Measurements from ENCODE around the gene CXCL1.

The CXCL1 gene

DNA sequence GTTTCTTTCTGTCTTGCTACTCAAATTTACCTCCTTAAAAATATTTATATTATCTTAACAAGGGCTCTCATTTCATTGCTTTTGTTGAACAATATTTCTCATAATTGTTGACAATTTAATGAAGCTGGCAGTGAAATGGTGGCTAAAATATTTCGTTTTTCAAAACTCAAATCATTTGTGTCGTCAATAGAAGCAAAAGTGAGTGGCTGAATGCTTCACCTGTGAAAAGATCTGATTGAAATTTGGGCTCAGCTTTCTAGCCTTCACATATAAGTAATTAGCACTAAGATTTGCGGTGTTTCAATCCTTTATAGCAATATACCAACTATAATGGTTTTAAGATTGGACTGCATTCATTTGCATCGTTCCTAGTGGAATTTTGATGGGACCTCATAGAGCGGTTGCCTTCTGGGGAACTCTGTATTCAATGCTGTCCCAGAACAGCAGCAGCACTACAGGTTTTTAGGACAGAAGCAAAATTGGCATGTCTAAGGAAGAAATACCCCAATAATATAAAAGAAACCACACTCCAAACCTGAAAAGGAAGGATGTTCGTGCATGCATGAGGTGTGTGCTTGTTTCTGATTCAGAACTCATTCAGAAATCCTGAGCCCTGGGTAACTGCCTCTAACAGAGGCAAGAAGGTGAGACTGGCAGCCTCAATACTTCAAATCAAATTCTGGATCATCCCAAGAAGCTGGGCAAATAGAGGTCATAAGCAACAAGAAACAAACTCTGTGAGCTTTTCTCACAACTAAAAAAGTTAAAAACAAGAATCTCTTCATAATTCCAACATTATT lies 2.5 kb downstream of the CXCL1 start:
- TF ChIP-seq CTCF (IDR thresholded peaks at IDR 0.05; ENCODE audit: insufficient read depth, low read length, poor library complexity, severe bottlenecking) = no peak
- DNase-seq (ENCODE audit: extremely low read depth, insufficient read length) = no peak
- Histone ChIP-seq H3K36me3 (ENCODE audit: control insufficient read depth, insufficient read depth, low read length) (no peaks in the 10 kb centered on the region), H3K4me3 (replicated peaks; ENCODE audit: low read depth, low read length) (no peak overlapping the region), H3K27me3 (replicated peaks; ENCODE audit: control insufficient read depth, insufficient read depth, low read length) (no peaks in the 10 kb centered on the region)

GRCh38 chr4:73872316-73873108 lies 3.3 kb downstream of the CXCL1 start:
- no peak for DNase-seq (ENCODE audit: extremely low read depth, insufficient read length)
- no peaks in the 10 kb centered on the region for H3K36me3 ChIP-seq (ENCODE audit: control insufficient read depth, insufficient read depth, low read length)
- TF ChIP-seq CTCF (IDR thresholded peaks at IDR 0.05; ENCODE audit: insufficient read depth, low read length, poor library complexity, severe bottlenecking) = no peak
- no peaks in the 10 kb centered on the region for H3K27me3 ChIP-seq (replicated peaks; ENCODE audit: control insufficient read depth, insufficient read depth, low read length)
- no peak overlapping the region for H3K4me3 ChIP-seq (replicated peaks; ENCODE audit: low read depth, low read length)

DNA sequence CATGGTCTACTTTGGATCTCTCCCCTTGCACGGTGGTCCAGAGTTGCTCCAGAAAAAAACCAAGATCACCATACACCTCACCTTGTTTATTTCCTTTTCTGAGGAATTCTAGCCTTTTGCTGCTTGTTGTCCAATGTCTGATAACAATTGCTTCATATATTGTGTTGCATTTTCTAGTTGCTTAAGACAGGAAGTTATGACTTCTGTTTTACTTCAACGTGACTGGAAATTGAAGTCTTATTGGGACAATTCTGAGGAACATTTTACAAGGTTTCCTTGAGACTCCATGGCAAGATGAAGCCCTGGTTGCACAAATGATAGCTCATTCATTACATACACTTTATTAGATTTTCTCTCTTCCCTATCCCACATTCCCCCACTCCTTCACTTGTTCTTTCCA lies 5.2 kb downstream of the CXCL1 start:
- H3K36me3 ChIP-seq (ENCODE audit: control insufficient read depth, insufficient read depth, low read length) = no peaks in the 10 kb centered on the region
- no peak for DNase-seq (ENCODE audit: extremely low read depth, insufficient read length)
- no peak for TF ChIP-seq CTCF (IDR thresholded peaks at IDR 0.05; ENCODE audit: insufficient read depth, low read length, poor library complexity, severe bottlenecking)
- no peaks in the 10 kb centered on the region for H3K27me3 ChIP-seq (replicated peaks; ENCODE audit: control insufficient read depth, insufficient read depth, low read length)
- H3K4me3 ChIP-seq (replicated peaks; ENCODE audit: low read depth, low read length) = no peak overlapping the region

GRCh38 chr4:73875401-73875800 lies 6.2 kb downstream of the CXCL1 start:
- no peaks in the 10 kb centered on the region for H3K27me3 ChIP-seq (replicated peaks; ENCODE audit: control insufficient read depth, insufficient read depth, low read length)
- no peak overlapping the region for H3K4me3 ChIP-seq (replicated peaks; ENCODE audit: low read depth, low read length)
- DNase-seq (ENCODE audit: extremely low read depth, insufficient read length) = no peak
- no peak for TF ChIP-seq CTCF (IDR thresholded peaks at IDR 0.05; ENCODE audit: insufficient read depth, low read length, poor library complexity, severe bottlenecking)
- H3K36me3 ChIP-seq (ENCODE audit: control insufficient read depth, insufficient read depth, low read length) = no peaks in the 10 kb centered on the region

- H3K4me3 ChIP-seq (replicated peaks; ENCODE audit: low read depth, low read length) = no peak overlapping the region
- no peak for DNase-seq (ENCODE audit: extremely low read depth, insufficient read length)
- no peaks in the 10 kb centered on the region for H3K27me3 ChIP-seq (replicated peaks; ENCODE audit: control insufficient read depth, insufficient read depth, low read length)
- H3K36me3 ChIP-seq (ENCODE audit: control insufficient read depth, insufficient read depth, low read length) = no peaks in the 10 kb centered on the region
- TF ChIP-seq CTCF (IDR thresholded peaks at IDR 0.05; ENCODE audit: insufficient read depth, low read length, poor library complexity, severe bottlenecking) = no peak
Measured at GRCh38 chr4:73883306-73883705, 14.1 kb downstream of the CXCL1 start.
